A673 (cell line): ENCODE results near the gene PFN4. TPM values are rescaled to one million over a fixed set of nuclear protein-coding genes. Genes with fewer than 3 reads are reported as not detected.

ENCODE experiments used
- BruUV-seq: library from RNA; stranded (reverse); fragments of 400-500 nt; replicated peaks from 2 replicates; lab custom pipeline; 2021; lab: Mats Ljungman, UMichigan
- CTCF ChIA-PET: fragments of 300-600 bp; sonication (Branson Sonifier 250); formaldehyde crosslinking; loops from one replicate; lab custom pipeline; 2022; ENCODE audit warnings: antibody characterized with exemption; lab: Charles Lee
- POLR2A ChIA-PET: fragments of 300-600 bp; sonication (Branson Sonifier 250); formaldehyde crosslinking; loops from one replicate; lab custom pipeline; 2022; ENCODE audit warnings: antibody characterized with exemption; ENCODE audit not compliant: low non-redundant PET; lab: Charles Lee
- DNase-seq: peaks from one replicate; pipeline ENCODE4 v3.0.0-alpha.2; 2015; ENCODE audit warnings: low spot score
- H3K27ac ChIP-seq: fragments of 200-600 bp; sonication (generic); 2 replicates; pipeline ENCODE4 v1.5.1; 2016; ENCODE audit warnings: mixed run types, low read depth, mild to moderate bottlenecking, mixed read lengths, antibody characterized with exemption, low read length; ENCODE audit not compliant: poor library complexity, severe bottlenecking
- H3K27me3 ChIP-seq: fragments of 200-600 bp; sonication (generic); replicated peaks from 2 replicates; pipeline ENCODE4 v1.6.1; 2017; ENCODE audit warnings: mixed run types, low read depth, mild to moderate bottlenecking, mixed read lengths, antibody characterized with exemption, low read length; ENCODE audit not compliant: insufficient read depth, poor library complexity
- H3K36me3 ChIP-seq: fragments of 200-600 bp; sonication (generic); 2 replicates; pipeline ENCODE4 v1.6.1; 2016; ENCODE audit warnings: mixed run types, mild to moderate bottlenecking, mixed read lengths, antibody characterized with exemption, low read length; ENCODE audit not compliant: insufficient read depth, poor library complexity, severe bottlenecking
- H3K4me1 ChIP-seq: fragments of 200-600 bp; sonication (generic); 2 replicates; pipeline ENCODE4 v1.6.1; 2017; ENCODE audit warnings: mixed run types, mild to moderate bottlenecking, mixed read lengths, antibody characterized with exemption, low read length; ENCODE audit not compliant: insufficient read depth, poor library complexity, severe bottlenecking
- H3K4me3 ChIP-seq: fragments of 200-600 bp; sonication (generic); 2 replicates; pipeline ENCODE4 v1.5.1; 2016; ENCODE audit warnings: low read depth, mixed run types, mild to moderate bottlenecking, mixed read lengths, low read length; ENCODE audit not compliant: poor library complexity, severe bottlenecking
- H3K9me3 ChIP-seq: fragments of 200-600 bp; sonication (generic); 2 replicates; pipeline ENCODE4 v1.6.1; 2016; ENCODE audit warnings: mixed run types, low read depth, mild to moderate bottlenecking, mixed read lengths, antibody characterized with exemption, low read length; ENCODE audit not compliant: poor library complexity, severe bottlenecking
- EZH2 ChIP-seq: fragments of 200-600 bp; sonication (generic); IDR thresholded peaks from 2 replicates; pipeline ENCODE4 v1.6.1; 2017; ENCODE audit warnings: borderline replicate concordance, low read depth, mild to moderate bottlenecking, mixed read lengths, antibody characterized with exemption, low read length; ENCODE audit not compliant: poor library complexity, severe bottlenecking
- intact Hi-C: fragments of 100-400 bp; cut with micrococcal nuclease; formaldehyde crosslinking; loops from one replicate; pipeline ENCODE4 v1.10.0; 2022; ENCODE audit not compliant: unreplicated experiment
- total RNA-seq: library from RNA; stranded (reverse); gene quantifications from 2 replicates; pipeline ENCODE4 v1.2.3, GENCODE V29; 2021
- TF ChIP-seq, protein P1 (sequence below): fragments of 300-800, 200-600 bp; sonication (generic); conservative IDR thresholded peaks from 2 replicates; pipeline ENCODE4 v1.5.1; 2017; ENCODE audit warnings: low read depth, mild to moderate bottlenecking, antibody characterized with exemption, low read length, moderate library complexity, mixed read lengths

PFN4 gene
- total RNA-seq, 1 experiment from 2014 or later = not detected

GRCh38 chr2:24088821-24089359 lies 34.2 kb downstream of the PFN4 start:
- peaks cover 2% of the 10 kb centered on the region for H3K4me1 ChIP-seq
- no peaks in the 10 kb centered on the region for H3K27me3 ChIP-seq
- no peak overlapping the region for H3K27ac ChIP-seq
- CTCF ChIA-PET = no interaction called here
- H3K36me3 ChIP-seq = no peaks in the 10 kb centered on the region
- BruUV-seq = no TSS peak
- POLR2A ChIA-PET = no interaction called here
- H3K4me3 ChIP-seq = no peak overlapping the region
- intact Hi-C loops = no loop called here
- TF ChIP-seq EZH2 = no peak
- TF ChIP-seq, protein P1, sequence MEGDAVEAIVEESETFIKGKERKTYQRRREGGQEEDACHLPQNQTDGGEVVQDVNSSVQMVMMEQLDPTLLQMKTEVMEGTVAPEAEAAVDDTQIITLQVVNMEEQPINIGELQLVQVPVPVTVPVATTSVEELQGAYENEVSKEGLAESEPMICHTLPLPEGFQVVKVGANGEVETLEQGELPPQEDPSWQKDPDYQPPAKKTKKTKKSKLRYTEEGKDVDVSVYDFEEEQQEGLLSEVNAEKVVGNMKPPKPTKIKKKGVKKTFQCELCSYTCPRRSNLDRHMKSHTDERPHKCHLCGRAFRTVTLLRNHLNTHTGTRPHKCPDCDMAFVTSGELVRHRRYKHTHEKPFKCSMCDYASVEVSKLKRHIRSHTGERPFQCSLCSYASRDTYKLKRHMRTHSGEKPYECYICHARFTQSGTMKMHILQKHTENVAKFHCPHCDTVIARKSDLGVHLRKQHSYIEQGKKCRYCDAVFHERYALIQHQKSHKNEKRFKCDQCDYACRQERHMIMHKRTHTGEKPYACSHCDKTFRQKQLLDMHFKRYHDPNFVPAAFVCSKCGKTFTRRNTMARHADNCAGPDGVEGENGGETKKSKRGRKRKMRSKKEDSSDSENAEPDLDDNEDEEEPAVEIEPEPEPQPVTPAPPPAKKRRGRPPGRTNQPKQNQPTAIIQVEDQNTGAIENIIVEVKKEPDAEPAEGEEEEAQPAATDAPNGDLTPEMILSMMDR = no peak
- DNase-seq = no peak
- H3K9me3 ChIP-seq = no peaks in the 10 kb centered on the region

DNA sequence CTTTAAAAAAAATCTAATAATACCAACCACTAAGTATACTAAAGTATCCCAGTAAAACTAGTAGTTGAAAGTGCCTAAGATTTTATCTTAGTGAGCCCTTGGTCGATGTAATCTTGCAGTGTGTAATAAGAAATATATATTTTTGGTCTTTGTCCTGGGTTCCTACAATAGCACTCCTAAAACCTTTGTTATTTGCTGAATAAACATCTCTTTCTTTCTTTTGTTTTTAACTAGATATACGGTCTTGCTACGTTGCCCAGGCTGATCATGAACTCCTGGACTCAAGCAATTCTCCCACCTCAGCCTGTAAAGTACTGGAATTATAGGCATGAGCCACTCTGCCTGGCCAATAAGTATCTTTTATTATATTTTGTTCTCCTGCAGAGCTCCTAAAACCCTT lies 36.1 kb downstream of the PFN4 start:
- no peaks in the 10 kb centered on the region for H3K36me3 ChIP-seq
- no peak for DNase-seq
- no peaks in the 10 kb centered on the region for H3K27me3 ChIP-seq
- TF ChIP-seq EZH2 = no peak
- TF ChIP-seq, protein P1 = no peak
- POLR2A ChIA-PET = no interaction called here
- intact Hi-C loops = no loop called here
- BruUV-seq = no TSS peak
- peaks cover 4% of the 10 kb centered on the region for H3K4me1 ChIP-seq
- H3K4me3 ChIP-seq = no peak overlapping the region
- no peaks in the 10 kb centered on the region for H3K9me3 ChIP-seq
- CTCF ChIA-PET = no interaction called here
- H3K27ac ChIP-seq = no peak overlapping the region

DNA sequence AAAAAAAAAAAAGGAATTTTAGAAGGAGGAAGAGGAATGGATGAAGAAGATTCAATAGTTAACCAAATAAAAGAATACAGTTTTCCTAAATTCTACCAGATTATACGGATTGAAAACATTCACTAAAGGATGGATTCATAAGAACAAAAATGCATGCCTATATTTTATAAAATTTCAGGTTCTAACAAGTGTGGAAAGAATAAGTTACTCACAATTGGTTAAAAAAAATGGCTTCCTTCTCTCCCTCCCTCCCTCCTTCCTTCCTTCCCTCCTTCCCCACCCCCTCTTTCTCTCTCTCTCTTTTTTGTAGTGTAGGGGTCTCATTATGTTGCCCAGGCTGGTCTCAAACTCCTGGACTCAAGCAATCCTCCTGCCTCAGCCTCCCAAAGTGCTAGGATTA lies 36.9 kb downstream of the PFN4 start:
- BruUV-seq = no TSS peak
- no peaks in the 10 kb centered on the region for H3K36me3 ChIP-seq
- no peak for DNase-seq
- ChIA-PET POLR2A (no interaction called here), CTCF (no interaction called here)
- H3K4me3 ChIP-seq = no peak overlapping the region
- intact Hi-C loops = no loop called here
- peaks cover 4% of the 10 kb centered on the region for H3K4me1 ChIP-seq
- no peaks in the 10 kb centered on the region for H3K9me3 ChIP-seq
- H3K27ac ChIP-seq = no peak overlapping the region
- TF ChIP-seq EZH2 = no peak
- TF ChIP-seq, protein P1 = no peak
- H3K27me3 ChIP-seq = no peaks in the 10 kb centered on the region
